NCI-H187 (cell line): ENCODE results near the gene DNAH12.
"Not testable (repeated sequence)": the region's sequence is repeated elsewhere in the genome, so short reads cannot be mapped to it uniquely, and the experiment has no call there.

Experiments used
- DNase-seq, 2 experiments: peaks; one replicate each; lab custom pipeline; 2025; lab: John Stamatoyannopoulos, UW

The DNAH12 gene

GRCh38 chr3:57303520-57303919 is 240.6 kb downstream of the DNAH12 start:
- not testable (repeated sequence) for DNase-seq

- DNase-seq = no peak
These were observed 246.1 kb downstream of the DNAH12 start for GRCh38 chr3:57298041-57298440.

GRCh38 chr3:57292897-57293526 is 251.1 kb downstream of the DNAH12 start:
- DNase-seq = no peak

DNA sequence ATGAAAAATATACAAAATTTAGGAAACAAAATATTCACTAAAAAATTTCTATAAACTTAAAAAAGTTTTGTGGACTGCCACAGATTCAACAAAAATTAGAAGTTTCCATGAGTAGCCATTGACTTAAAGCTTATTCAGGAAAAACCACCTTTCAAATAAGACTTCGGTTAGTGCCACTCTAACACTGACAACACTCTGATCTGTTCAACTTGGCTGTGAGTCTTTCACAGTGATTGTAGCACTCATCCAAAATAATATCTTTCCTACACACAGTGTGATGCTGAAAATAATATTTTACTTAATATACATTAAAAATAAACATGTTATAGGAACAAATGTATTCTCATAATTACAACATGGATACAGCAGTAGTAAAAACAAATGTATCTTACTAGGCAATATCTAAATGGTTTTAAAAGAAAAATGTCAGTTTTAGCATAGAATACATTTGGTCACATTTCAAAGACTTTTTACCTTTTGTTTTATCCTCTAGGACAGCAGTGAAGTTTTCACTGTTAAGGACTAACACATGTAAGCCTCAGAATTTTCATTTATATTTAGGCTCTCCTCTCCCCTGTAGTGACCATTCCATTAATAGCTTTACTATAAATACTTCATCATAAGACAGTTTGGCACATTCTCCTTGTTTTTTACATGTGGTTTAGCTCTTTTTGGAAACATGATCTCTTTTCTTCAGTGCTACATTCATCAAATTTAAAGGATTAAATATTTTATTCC is 251.8 kb downstream of the DNAH12 start, which contains the start of gene ASB14:
Gene ASB14, minus strand, starts transcription at position 527 of the 738 bp plus-strand sequence. CDS start 652 bp downstream, outside the sequence.
- no peak for DNase-seq

- no peak for DNase-seq
These were observed 255.7 kb downstream of the DNAH12 start for GRCh38 chr3:57288403-57288802.

DNA sequence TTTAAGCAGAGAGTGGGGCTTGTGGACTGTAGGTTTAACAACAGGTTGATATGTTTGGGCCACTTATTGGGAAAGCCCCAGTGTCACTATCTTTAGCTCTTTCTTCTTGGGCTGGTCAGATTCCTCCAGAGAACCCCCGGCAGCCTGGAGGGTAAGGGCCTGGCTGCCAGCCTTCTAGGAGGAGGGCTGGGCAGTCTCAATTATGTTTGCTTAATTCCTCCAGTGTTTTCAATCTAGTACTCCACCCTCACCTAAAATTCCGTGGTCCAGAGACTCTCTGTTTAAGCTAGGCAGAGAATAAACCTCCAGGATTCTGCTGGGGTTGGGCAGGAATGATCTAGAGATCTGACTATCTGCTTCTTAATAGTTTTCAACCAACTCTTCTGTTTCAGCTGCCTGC is 256.9 kb downstream of the DNAH12 start:
- no peak for DNase-seq

GRCh38 chr3:57283334-57283733 is 260.8 kb downstream of the DNAH12 start:
- no peak for DNase-seq

DNA sequence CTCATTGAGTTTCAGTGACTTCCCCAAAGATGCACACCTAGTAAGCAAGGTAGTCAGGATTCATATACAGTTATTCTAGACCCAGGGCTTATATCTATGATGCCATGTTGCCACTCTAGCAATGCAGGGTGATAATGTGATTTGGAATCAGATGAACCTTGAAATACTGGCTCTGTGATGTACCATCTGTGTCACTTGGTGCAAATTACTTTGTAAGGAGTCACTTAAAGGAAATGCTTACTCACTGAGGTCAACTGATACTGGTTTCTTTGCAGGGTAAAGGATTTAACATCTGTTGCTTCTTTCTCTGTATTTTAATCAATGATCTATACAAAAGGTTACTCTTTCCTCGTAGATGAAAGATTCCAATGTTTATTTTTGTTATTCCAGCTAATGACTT is 262.4 kb downstream of the DNAH12 start:
- DNase-seq = no peak

DNA sequence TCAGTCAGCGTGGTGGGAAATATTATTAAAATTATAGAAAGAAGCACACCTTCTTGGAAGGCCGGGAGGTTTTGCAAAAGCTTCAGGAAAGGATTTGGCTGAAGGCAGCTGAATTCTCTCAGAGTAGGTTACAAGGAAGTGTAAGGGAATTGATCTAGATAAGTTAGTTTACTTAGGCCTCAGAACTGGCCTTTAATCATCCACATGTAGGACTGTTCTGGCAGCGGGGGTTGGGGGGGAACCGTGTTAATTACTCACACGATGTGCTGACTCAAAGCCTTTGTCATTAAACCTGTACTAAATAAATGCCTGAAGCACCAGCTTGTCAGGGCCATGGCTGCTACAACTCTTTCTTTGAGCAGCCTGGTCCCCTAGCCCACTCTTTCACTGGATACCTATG is 264.5 kb downstream of the DNAH12 start:
- no peak for DNase-seq

- DNase-seq = no peak
These were observed 265.9 kb downstream of the DNAH12 start for GRCh38 chr3:57278237-57278636.

DNA sequence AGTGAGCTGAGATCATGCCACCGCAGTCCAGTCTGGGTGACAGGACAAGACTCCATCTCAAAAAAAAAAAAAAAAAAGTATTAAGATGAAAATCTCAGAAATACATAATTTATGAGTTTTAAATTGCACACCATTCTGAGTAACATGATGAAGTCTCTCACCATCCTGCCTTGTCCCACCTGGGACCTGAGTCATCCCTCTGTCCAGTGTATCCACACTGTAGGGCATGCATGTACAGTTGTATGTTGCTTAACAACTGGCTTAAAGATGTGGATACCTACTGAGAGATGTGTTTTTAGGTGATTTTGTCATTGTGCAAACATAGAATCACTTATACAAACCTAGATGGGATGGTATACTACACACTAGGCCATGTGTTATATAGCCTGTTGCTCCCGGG is 268.8 kb downstream of the DNAH12 start:
- DNase-seq = no peak

DNA sequence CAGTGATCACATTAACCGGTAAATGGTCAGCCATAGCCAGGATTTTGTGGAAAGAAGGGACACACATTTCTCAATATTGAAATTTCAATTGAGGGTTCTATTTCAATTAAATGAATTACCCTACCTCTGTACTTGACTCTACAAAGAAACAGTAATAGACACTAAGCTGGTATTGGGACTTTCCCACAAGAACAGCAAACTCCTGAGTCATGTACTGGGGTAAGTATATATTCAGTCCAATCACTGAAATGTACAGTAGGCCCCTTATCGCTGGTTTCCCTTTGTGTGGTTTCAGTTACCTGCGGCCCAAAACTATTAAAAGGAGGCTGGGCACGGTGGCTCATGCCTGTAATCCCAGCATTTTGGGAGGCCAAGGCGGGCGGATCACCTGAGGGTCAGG is 269.3 kb downstream of the DNAH12 start:
- DNase-seq = no peak

DNA sequence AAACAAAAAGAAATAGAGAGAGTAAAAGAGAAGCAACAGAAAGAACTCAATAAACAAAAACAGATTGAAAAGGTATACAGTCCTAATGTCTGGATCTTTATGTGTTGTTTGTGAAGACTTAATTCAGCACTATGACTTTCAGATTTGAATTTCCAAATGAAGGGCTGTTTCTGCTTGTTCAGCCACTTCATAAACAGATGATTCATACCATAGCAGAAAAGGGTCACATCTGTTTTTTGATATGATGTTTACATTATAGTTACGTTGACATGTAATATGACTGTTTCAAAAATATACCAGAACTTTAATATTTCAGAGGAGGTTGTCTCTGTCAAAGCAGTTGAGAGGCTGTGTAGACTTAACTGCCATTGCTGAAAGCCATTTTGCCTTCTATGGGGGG is 275.7 kb downstream of the DNAH12 start:
- DNase-seq = no peak

GRCh38 chr3:57261929-57262328 is 282.2 kb downstream of the DNAH12 start:
- no peak for DNase-seq

DNA sequence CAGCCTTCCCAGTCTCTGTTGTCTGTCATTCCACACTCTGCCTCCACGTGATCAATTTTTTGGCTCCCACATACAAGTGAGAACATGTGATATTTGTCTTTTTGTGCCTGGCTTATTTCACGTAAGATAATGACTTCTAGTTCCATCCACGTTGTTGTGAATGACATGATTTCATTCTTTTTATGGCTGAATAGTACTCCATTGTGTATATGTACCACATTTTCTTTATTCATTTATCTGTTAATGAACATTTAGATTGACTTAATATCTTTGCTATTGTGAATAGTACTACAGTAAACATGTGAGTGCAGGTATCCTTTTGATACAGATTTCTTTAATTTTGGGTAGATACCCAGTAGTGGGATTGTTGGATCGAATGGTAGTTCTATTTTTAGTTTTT is 283.0 kb downstream of the DNAH12 start:
- no peak for DNase-seq

DNA sequence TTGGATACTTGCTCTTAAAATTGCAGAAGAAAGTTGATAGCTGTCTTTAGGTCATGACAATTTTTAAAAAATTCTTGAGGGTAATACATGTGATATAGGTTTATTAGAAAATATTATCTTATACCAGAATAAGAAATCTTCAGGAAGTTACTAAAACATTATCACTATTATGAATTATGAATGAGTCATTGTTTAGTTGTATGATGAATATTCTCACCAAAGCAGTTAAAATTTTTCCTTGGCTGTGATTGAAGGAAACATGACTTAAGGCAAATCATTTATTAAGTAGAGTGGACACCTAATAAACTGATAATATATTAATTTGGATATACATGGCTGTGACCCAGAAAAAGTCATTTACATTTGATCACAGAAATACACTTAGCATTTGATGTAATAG is 286.5 kb downstream of the DNAH12 start:
- no peak for DNase-seq

DNA sequence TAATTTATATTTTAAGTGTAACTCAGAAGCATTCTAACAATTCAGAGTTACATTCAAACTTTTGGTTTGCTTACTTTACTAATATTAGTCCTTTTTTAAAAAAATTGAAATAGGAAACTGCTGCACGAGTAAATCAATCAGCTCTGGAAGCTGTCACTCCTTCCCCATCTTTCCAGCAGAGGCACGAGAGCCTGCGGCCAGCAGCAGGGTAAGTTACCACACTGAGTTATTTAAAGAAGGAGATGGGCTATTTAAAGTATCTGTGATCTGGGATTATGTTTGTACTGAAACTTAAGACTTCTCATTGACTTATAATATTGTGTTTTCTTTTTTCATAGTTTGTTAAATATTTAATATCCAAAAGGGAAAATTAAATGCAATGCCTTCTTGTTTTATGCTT is 287.3 kb downstream of the DNAH12 start:
- DNase-seq = no peak

GRCh38 chr3:57252404-57252803 is 291.7 kb downstream of the DNAH12 start:
- no peak for DNase-seq

GRCh38 chr3:57244946-57245345 is 299.2 kb downstream of the DNAH12 start:
- DNase-seq = no peak
